Esophagus muscularis mucosa (tissue), 3 donors: ENCODE results near the gene CNNM3.

Experiments
- POLR2AphosphoS5 ChIP-seq, 2 donors: sonication (generic); formaldehyde crosslinking; IDR thresholded peaks; one replicate each; pipeline ENCODE4 v1.6.1; 2017; ENCODE audit warnings: antibody characterized with exemption in 2 of 2
- TF ChIP-seq, protein P1 (sequence below), 3 experiments: fragments of 200-600 bp in 2 of 3; fragments of 450-650 bp in 1 of 3; sonication (generic) in 2 of 3; IDR thresholded peaks; one replicate each; pipeline ENCODE4 v1.5.1; 2017 to 2019; ENCODE audit warnings: antibody characterized with exemption in 3 of 3, mild to moderate bottlenecking in 2 of 3, moderate library complexity in 1 of 3

DNA sequence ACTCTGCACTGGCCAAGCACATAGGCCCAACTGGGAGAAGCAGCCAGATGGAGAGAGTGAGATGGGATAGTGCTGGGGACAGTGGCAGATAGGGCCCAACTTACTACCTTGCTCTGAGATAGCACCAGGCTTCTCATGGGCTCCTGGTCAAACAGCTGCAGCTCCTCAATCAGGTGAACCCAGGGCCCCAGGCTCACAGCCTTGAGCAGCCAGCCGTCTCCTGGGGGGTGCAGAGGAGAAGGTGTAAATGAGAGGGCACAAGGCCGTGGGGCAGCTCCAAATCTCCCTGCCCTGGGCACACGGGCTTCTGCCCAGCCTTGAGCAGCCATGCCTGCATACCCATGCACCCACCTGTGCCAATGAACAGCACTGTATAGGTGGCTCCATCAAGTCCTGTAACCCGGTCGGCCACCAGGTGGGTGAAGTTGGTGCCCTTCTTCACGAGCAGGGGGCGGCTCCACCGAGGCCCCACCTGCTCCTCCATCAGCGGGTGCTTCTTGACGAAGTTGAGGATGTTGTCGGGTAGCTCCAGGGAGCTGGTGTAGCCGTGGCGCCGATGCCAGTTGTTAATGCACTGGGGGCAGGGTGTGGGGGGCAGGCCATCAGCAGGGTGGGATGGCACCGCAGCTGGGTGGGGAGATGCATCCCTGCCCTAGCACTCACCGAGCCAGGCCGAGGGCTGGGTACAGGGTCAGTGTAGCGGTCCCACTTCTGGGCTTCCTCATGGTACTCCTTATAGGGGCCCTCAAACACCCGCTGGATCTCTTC is 47.7 kb downstream of the CNNM3 start:
- TF ChIP-seq, protein P1, sequence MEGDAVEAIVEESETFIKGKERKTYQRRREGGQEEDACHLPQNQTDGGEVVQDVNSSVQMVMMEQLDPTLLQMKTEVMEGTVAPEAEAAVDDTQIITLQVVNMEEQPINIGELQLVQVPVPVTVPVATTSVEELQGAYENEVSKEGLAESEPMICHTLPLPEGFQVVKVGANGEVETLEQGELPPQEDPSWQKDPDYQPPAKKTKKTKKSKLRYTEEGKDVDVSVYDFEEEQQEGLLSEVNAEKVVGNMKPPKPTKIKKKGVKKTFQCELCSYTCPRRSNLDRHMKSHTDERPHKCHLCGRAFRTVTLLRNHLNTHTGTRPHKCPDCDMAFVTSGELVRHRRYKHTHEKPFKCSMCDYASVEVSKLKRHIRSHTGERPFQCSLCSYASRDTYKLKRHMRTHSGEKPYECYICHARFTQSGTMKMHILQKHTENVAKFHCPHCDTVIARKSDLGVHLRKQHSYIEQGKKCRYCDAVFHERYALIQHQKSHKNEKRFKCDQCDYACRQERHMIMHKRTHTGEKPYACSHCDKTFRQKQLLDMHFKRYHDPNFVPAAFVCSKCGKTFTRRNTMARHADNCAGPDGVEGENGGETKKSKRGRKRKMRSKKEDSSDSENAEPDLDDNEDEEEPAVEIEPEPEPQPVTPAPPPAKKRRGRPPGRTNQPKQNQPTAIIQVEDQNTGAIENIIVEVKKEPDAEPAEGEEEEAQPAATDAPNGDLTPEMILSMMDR (IDR thresholded peaks at IDR 0.05): no peak
- no peak for TF ChIP-seq POLR2AphosphoS5 (IDR thresholded peaks at IDR 0.05)
